ENCODE results near the gene SLC26A4. TPM values are rescaled to one million over a fixed set of nuclear protein-coding genes. Genes with fewer than 3 reads are reported as not detected.

SLC26A4 gene
- total RNA-seq (2022; extraction: Qiagen RNA extraction) = 0.02 to 0.11 TPM (median 0.06 TPM) in 5 replicates

GRCh38 chr7:107660381-107661080, at the start of gene SLC26A4:
SLC26A4 (plus strand) TSS chr7:107660828; CDS start chr7:107661642, 814 bp downstream.

DNA sequence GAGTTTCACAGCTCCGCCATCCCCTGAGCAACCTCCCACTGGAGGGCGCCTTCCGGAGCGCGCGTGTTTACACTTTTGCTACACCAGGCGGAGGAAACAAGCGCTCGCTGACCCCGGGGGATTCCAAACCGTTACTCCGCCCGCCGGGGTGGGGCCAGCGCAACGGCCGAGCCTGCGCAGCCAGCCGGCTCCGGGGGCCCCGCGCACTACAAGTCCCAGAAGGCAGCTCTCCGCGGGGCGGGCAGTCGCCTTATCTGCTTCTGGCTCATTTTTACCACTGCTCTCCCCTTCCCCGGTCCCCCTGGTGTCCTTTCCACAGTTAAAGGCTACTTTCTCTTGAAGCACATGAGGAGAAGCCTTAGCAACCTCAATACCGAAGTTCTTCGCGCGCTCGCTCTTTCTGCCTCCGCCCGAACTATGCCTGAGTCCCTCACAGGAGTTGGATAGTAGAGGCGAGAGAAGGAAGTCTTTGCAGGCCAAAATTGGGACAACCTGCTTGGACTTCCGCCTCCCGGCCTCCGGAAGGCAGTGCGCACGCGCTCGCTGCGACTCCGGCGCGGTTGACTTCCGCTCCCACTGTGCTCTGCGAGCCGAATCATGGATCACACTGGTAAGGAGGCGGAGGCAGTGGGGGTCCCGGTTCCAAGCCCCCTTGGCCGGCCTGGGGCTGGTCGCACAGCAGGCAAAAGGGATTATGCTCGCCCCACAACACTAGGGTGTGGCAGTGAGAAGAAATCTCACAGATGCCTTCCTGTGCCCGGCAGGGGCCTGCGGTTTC, 83.1 kb downstream of the SLC26A4 start, which contains the start of gene CBLL1:
TSS of gene CBLL1 (plus strand) at position 576 of the 778 bp plus-strand sequence. CDS start at position 598, 22 bp downstream.

Other genes with a start within 250 kb of the SLC26A4 start
- not detected in 5 replicates for gene GPR22, start 190.8 kb upstream of the SLC26A4 start, total RNA-seq (2022; extraction: Qiagen RNA extraction)
- gene COG5, start 96.9 kb upstream of the SLC26A4 start, total RNA-seq (2022; extraction: Qiagen RNA extraction) = 10.1 to 13.6 TPM (median 12.1 TPM) in 5 replicates
- gene DUS4L, start 96.9 kb upstream of the SLC26A4 start, total RNA-seq (2022; extraction: Qiagen RNA extraction) = 8.5 to 10.9 TPM (median 9.7 TPM) in 5 replicates
- gene BCAP29, start 80.6 kb upstream of the SLC26A4 start, total RNA-seq (2022; extraction: Qiagen RNA extraction) = 37.7 to 47.0 TPM (median 44.1 TPM) in 5 replicates
- gene CBLL1, start 83.3 kb downstream of the SLC26A4 start, total RNA-seq (2022; extraction: Qiagen RNA extraction) = 32.6 to 51.5 TPM (median 42.4 TPM) in 5 replicates
- 0.07 TPM in 1 of 5 replicates, not detected in the others for gene SLC26A3, start 142.4 kb downstream of the SLC26A4 start, total RNA-seq (2022; extraction: Qiagen RNA extraction)
- gene DLD, start 230.4 kb downstream of the SLC26A4 start, total RNA-seq (2022; extraction: Qiagen RNA extraction) = 81.4 to 102 TPM (median 92.0 TPM) in 5 replicates